Sigmoid colon (tissue), 4 donors: ENCODE data around the gene NEB.

Experiments
- CTCF ChIP-seq, 4 experiments: fragments of 450-650 bp in 3 of 4; fragments of 200-600 bp in 1 of 4; IDR thresholded peaks; one replicate each; pipeline ENCODE4 v1.5.1; 2016 to 2019; ENCODE audit warnings: antibody characterized with exemption in 4 of 4, mild to moderate bottlenecking in 3 of 4, moderate library complexity in 2 of 4
- EP300 ChIP-seq, 4 donors: sonication (generic); formaldehyde crosslinking; IDR thresholded peaks; one replicate each; pipeline ENCODE4 v1.6.1; 2017; ENCODE audit warnings: antibody characterized with exemption in 4 of 4

DNA sequence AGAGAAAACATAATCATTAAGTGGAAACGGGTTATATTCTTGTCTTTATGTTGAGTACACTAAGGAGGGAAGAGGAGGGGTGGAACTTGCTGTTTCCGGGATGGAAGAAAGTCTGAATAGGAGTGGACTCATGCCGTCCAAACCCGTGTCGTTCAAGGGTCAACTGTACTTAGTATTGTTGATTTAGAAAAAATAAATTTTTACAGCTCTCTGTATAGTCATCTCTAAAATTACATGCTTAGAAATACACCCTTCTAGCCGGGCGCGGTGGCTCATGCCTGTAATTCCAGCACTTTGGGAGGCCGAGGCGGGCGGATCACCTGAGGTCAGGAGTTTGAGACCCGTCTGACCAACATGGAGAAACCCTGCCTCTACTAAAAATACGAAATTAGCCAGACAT lies 295.1 kb downstream of the NEB start:
- TF ChIP-seq EP300 (IDR thresholded peaks at IDR 0.05) (no peak), CTCF (IDR thresholded peaks at IDR 0.05) (no peak)
